Panc1 (cell line): ENCODE data around the gene SEMA4B.

Experiments
- CTCF ChIP-seq: fragments of 450-650 bp; IDR thresholded peaks from 2 replicates; pipeline ENCODE4 v1.5.1; 2017; ENCODE audit warnings: mild to moderate bottlenecking
- POLR2AphosphoS5 ChIP-seq: IDR thresholded peaks from 2 replicates; pipeline ENCODE4 v1.6.1; 2012; ENCODE audit warnings: mild to moderate bottlenecking, low read depth, low read length, moderate library complexity

GRCh38 chr15:90249203-90249863 lies 48.2 kb downstream of the SEMA4B start, which contains the start of gene TTLL13:
- TF ChIP-seq CTCF: no peak
- TF ChIP-seq POLR2AphosphoS5: peak; percentile 70
